Measurements from ENCODE around the gene MTFR2. TPM values are rescaled to one million over a fixed set of nuclear protein-coding genes. Genes with fewer than 3 reads are reported as not detected.
A peak's percentile ranks its signal among the peaks of the same experiment; 100 is the strongest.

Gene MTFR2
- 0.52 TPM for total RNA-seq
- long read RNA-seq: 0 reads

- H3K36me3 ChIP-seq: no peaks in the 10 kb centered on the region
- DNase-seq: peak; percentile 91
- peak within 1 kb of the TSS; percentile 74 for H3K4me3 ChIP-seq
- H3K27me3 ChIP-seq (ENCODE audit: low read depth): no peaks in the 10 kb centered on the region
- H3K9me3 ChIP-seq (replicated peaks): no peaks in the 10 kb centered on the region
- H3K4me1 ChIP-seq: peaks cover 20% of the 10 kb centered on the region
- H3K27ac ChIP-seq (replicated peaks): peak within 1 kb of the TSS; percentile 59
- no peak for TF ChIP-seq CTCF (IDR thresholded peaks at IDR 0.05; ENCODE audit: borderline replicate concordance)
- intact Hi-C loops (cut with micrococcal nuclease): no loop called here
These were observed at the start of gene MTFR2 for GRCh38 chr6:136249811-136250685. Gene MTFR2, minus strand, starts transcription at chr6:136250311. Its CDS starts 1,212 bp downstream, at chr6:136249099.

GRCh38 chr6:136294621-136295020 is 44.5 kb upstream of the MTFR2 start:
- Histone ChIP-seq H3K9me3 (replicated peaks) (no peaks in the 10 kb centered on the region), H3K36me3 (no peaks in the 10 kb centered on the region)
- intact Hi-C loops (cut with micrococcal nuclease): no loop called here

GRCh38 chr6:136290410-136291010 is 40.4 kb upstream of the MTFR2 start:
- TF ChIP-seq CTCF (IDR thresholded peaks at IDR 0.05; ENCODE audit: borderline replicate concordance): no peak
- peak overlapping the region; percentile 100 for H3K27ac ChIP-seq (replicated peaks)
- H3K9me3 ChIP-seq (replicated peaks): no peaks in the 10 kb centered on the region
- peak overlapping the region; percentile 96 for H3K4me3 ChIP-seq
- peak; percentile 70 for DNase-seq
- intact Hi-C loops (cut with micrococcal nuclease): no loop called here
- no peaks in the 10 kb centered on the region for H3K36me3 ChIP-seq
- H3K4me1 ChIP-seq: peaks cover 54% of the 10 kb centered on the region
- H3K27me3 ChIP-seq (ENCODE audit: low read depth): no peaks in the 10 kb centered on the region

More at GRCh38 chr6:136294621-136295020, 44.5 kb upstream of the MTFR2 start:
- Histone ChIP-seq H3K4me3 (no peak overlapping the region), H3K27me3 (ENCODE audit: low read depth) (no peaks in the 10 kb centered on the region), H3K4me1 (peaks cover 14% of the 10 kb centered on the region), H3K27ac (replicated peaks) (no peak overlapping the region)
- TF ChIP-seq CTCF (IDR thresholded peaks at IDR 0.05; ENCODE audit: borderline replicate concordance): no peak
- no peak for DNase-seq

GRCh38 chr6:136289579-136290409 is 39.7 kb upstream of the MTFR2 start, which contains the start of gene BCLAF1:
Gene BCLAF1, minus strand, starts transcription at chr6:136289846. Its CDS starts 9,980 bp downstream, at chr6:136279866.
- DNase-seq: peak; percentile 100
- no peak for TF ChIP-seq CTCF (IDR thresholded peaks at IDR 0.05; ENCODE audit: borderline replicate concordance)
- peak within 1 kb of the TSS; percentile 96 for H3K4me3 ChIP-seq
- H3K36me3 ChIP-seq: no peaks in the 10 kb centered on the region
- peaks cover 61% of the 10 kb centered on the region for H3K4me1 ChIP-seq
- H3K9me3 ChIP-seq (replicated peaks): no peaks in the 10 kb centered on the region
- intact Hi-C loops (cut with micrococcal nuclease): no loop called here
- H3K27ac ChIP-seq (replicated peaks): peak within 1 kb of the TSS; percentile 100
- H3K27me3 ChIP-seq (ENCODE audit: low read depth): no peaks in the 10 kb centered on the region

- peak; percentile 92 for DNase-seq
- Histone ChIP-seq H3K9me3 (replicated peaks) (no peaks in the 10 kb centered on the region), H3K4me1 (peaks cover 67% of the 10 kb centered on the region), H3K27me3 (ENCODE audit: low read depth) (no peaks in the 10 kb centered on the region), H3K27ac (replicated peaks) (peak overlapping the region; percentile 100), H3K36me3 (no peaks in the 10 kb centered on the region), H3K4me3 (peak overlapping the region; percentile 96)
- intact Hi-C loops (cut with micrococcal nuclease): no loop called here
- no peak for TF ChIP-seq CTCF (IDR thresholded peaks at IDR 0.05; ENCODE audit: borderline replicate concordance)
These were observed 39.1 kb upstream of the MTFR2 start for GRCh38 chr6:136289327-136289578.
